MCF 10A (cell line): ENCODE results near the gene SLC16A4. TPM values are rescaled to one million over a fixed set of nuclear protein-coding genes. Genes with fewer than 3 reads are reported as not detected.
"Not testable (repeated sequence)": the region's sequence is repeated elsewhere in the genome, so short reads cannot be mapped to it uniquely, and the experiment has no call there.

Source experiments
- BruUV-seq: library from RNA; stranded (reverse); fragments of 400-500 nt; replicated peaks from 2 replicates; lab custom pipeline; 2021; lab: Mats Ljungman, UMichigan
- CTCF ChIA-PET: fragments of 300-600 bp; sonication (Branson Sonifier 250); formaldehyde crosslinking; extraction: SDS; loops from one replicate; lab custom pipeline; 2021; ENCODE audit warnings: antibody characterized with exemption, inconsistent platforms; lab: Yijun Ruan, JAX
- POLR2A ChIA-PET: fragments of 300-600, 350-650 bp; sonication (Branson Sonifier 250); formaldehyde crosslinking; extraction: SDS; loops from one replicate; lab custom pipeline; 2020; ENCODE audit warnings: antibody characterized with exemption, inconsistent platforms; lab: Yijun Ruan, JAX
- DNase-seq: peaks from one replicate; pipeline ENCODE4 v3.0.0-alpha.2; 2018; ENCODE audit not compliant: unreplicated experiment
- H3K27ac Mint-ChIP-seq: one replicate; pipeline ENCODE4 v1.8.0; 2022; ENCODE audit warnings: mild to moderate bottlenecking, low read depth, mixed read lengths; ENCODE audit not compliant: unreplicated experiment
- H3K27me3 Mint-ChIP-seq: one replicate; pipeline ENCODE4 v1.8.0; 2022; ENCODE audit warnings: mixed read lengths; ENCODE audit not compliant: insufficient read depth, unreplicated experiment
- H3K36me3 Mint-ChIP-seq: one replicate; pipeline ENCODE4 v1.8.0; 2022; ENCODE audit warnings: mild to moderate bottlenecking, moderate library complexity, mixed read lengths; ENCODE audit not compliant: insufficient read depth, unreplicated experiment
- H3K4me1 Mint-ChIP-seq: one replicate; pipeline ENCODE4 v1.8.0; 2022; ENCODE audit warnings: mixed read lengths; ENCODE audit not compliant: insufficient read depth, unreplicated experiment
- H3K4me3 Mint-ChIP-seq: one replicate; pipeline ENCODE4 v1.8.0; 2022; ENCODE audit warnings: mild to moderate bottlenecking, moderate library complexity, mixed read lengths; ENCODE audit not compliant: unreplicated experiment
- H3K9me3 Mint-ChIP-seq: one replicate; pipeline ENCODE4 v1.8.0; 2022; ENCODE audit warnings: mixed read lengths; ENCODE audit not compliant: unreplicated experiment
- CTCF ChIP-seq: fragments of 200-600 bp; IDR thresholded peaks from one replicate; pipeline ENCODE4 v1.8.0; 2022; ENCODE audit warnings: antibody characterized with exemption, mild to moderate bottlenecking; ENCODE audit not compliant: unreplicated experiment
- intact Hi-C: fragments of 100-400 bp; cut with micrococcal nuclease; formaldehyde crosslinking; loops from 2 replicates; pipeline ENCODE4 v1.14.1; 2022
- total RNA-seq: library from RNA; stranded (reverse); gene quantifications from 2 replicates; pipeline ENCODE4 v1.2.3, GENCODE V29; 2022

The SLC16A4 gene
- total RNA-seq, 1 experiment from 2014 or later = 9.8 TPM

GRCh38 chr1:110420023-110420662, 29.3 kb upstream of the SLC16A4 start:
- H3K27me3 Mint-ChIP-seq = no peaks in the 10 kb centered on the region
- POLR2A ChIA-PET = interaction anchor here (1.2 to 2.1 kb wide), 2 partner anchors 14 to 81 kb away, joined by 3 to 7 read pairs; partner anchors contain the start of gene RBM15
- no peak overlapping the region for H3K4me3 Mint-ChIP-seq
- DNase-seq = no peak
- intact Hi-C loops = no loop called here
- CTCF ChIA-PET = interaction anchor here (0.9 to 16.5 kb wide), 6 partner anchors 11 to 218 kb away, joined by 3 to 808 read pairs (median 4); partner anchors contain the start of gene PROK1
- TF ChIP-seq CTCF = no peak
- no peaks in the 10 kb centered on the region for H3K9me3 Mint-ChIP-seq
- H3K36me3 Mint-ChIP-seq = peaks cover 6% of the 10 kb centered on the region
- H3K4me1 Mint-ChIP-seq = peaks cover 18% of the 10 kb centered on the region
- peak overlapping the region; percentile 16 for H3K27ac Mint-ChIP-seq
- no TSS peak for BruUV-seq

DNA sequence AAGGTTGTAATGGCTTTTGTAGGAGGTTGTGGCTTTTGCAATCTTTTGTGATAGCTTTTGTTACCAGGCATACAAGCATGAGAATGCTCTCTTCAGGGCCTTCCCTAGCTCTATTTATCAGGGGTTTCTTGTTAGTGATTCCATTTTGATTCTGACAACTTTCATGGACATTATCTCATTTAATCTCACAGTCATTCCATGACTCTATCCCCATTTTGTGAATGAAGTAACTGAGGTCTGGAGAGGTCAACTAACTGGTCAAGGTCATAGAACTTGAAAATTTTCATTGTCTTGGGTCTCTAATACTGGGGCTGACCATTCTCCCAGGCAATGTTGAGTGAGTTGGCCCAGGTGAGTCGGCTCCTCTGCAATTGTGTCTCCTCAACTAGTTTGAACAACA, 27.9 kb upstream of the SLC16A4 start:
- H3K9me3 Mint-ChIP-seq = no peaks in the 10 kb centered on the region
- H3K27me3 Mint-ChIP-seq = no peaks in the 10 kb centered on the region
- no peak for TF ChIP-seq CTCF
- ChIA-PET CTCF (interaction anchor here (5.2 to 16.5 kb wide), 2 partner anchors 16 to 41 kb away, joined by 32 to 808 read pairs; partner anchors contain the start of gene PROK1), POLR2A (no interaction called here)
- no TSS peak for BruUV-seq
- DNase-seq = no peak
- peaks cover 9% of the 10 kb centered on the region for H3K4me1 Mint-ChIP-seq
- peaks cover 2% of the 10 kb centered on the region for H3K36me3 Mint-ChIP-seq
- intact Hi-C loops = no loop called here
- H3K4me3 Mint-ChIP-seq = no peak overlapping the region
- no peak overlapping the region for H3K27ac Mint-ChIP-seq

DNA sequence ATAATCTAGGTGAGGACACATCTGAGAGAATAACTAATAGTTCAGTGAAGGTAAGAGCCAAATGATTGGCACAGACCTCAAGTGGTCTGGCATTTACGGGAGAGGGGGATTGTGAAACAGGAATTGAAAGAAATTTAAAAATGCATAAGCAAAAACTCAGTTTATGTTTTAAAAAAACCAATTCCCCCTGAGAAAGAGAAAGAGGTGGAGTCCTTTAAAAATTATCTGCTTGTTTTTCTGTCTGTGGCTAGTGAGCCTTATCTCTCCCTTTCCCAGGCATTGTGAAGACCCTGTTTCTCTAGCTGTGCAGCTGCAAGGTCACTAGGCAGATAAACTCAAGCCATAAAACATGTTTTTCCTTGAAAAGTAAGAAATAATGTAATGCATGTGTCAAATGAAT, 22.2 kb upstream of the SLC16A4 start:
- H3K27me3 Mint-ChIP-seq, intact Hi-C loops, H3K4me1 Mint-ChIP-seq, H3K36me3 Mint-ChIP-seq, H3K4me3 Mint-ChIP-seq, BruUV-seq, H3K9me3 Mint-ChIP-seq, DNase-seq: not testable (repeated sequence)
- CTCF ChIA-PET = interaction anchor here (0.5 to 16.5 kb wide), 29 partner anchors 10 to 796 kb away, joined by 3 to 808 read pairs (median 5); partner anchors contain the start of gene PROK1
- H3K27ac Mint-ChIP-seq = peak overlapping the region; percentile 17
- POLR2A ChIA-PET = interaction anchor here (0.7 to 6.0 kb wide), 9 partner anchors 10 to 83 kb away, joined by 3 to 40 read pairs (median 9); partner anchors contain the start of gene RBM15

DNA sequence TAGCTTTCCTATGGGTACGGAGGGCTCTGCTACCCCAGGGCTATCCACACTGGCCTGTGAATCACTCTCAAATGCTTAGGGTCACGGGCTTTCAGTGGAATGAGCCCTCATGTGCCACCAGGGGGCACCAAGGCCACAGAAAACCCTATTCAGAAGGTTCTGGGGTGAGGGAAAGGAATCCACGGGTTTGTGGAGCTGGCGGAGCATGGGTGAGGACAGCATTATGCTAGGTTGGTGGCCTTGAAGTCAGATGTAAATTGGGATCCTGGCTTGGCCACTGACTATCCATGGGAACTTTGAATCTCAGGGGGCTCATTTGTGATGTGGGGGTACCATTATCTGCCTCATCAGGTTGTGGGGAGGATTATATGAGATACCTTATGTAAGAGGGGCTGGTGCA, 21.8 kb upstream of the SLC16A4 start:
- no peaks in the 10 kb centered on the region for H3K27me3 Mint-ChIP-seq
- intact Hi-C loops = loop anchor here (1.0 kb wide), 4 partner anchors 21 to 209 kb away; no protein-coding TSS in a partner anchor
- peak overlapping the region; percentile 17 for H3K27ac Mint-ChIP-seq
- H3K4me3 Mint-ChIP-seq = no peak overlapping the region
- DNase-seq = peak; percentile 84
- TF ChIP-seq CTCF = peak; percentile 87
- ChIA-PET CTCF (interaction anchor here (0.5 to 16.5 kb wide), 54 partner anchors 9 to 1798 kb away, joined by 3 to 808 read pairs (median 4); partner anchors contain the start of genes KCNA2 and PROK1), POLR2A (interaction anchor here (0.6 to 6.0 kb wide), 10 partner anchors 10 to 84 kb away, joined by 3 to 40 read pairs (median 8); partner anchors contain the start of gene RBM15)
- BruUV-seq = no TSS peak
- no peaks in the 10 kb centered on the region for H3K9me3 Mint-ChIP-seq
- peaks cover 12% of the 10 kb centered on the region for H3K4me1 Mint-ChIP-seq
- no peaks in the 10 kb centered on the region for H3K36me3 Mint-ChIP-seq
